GM23338 (cell line): Measurements from ENCODE around the gene MITF. TPM values are rescaled to one million over a fixed set of nuclear protein-coding genes. Genes with fewer than 3 reads are reported as not detected.

ENCODE experiments used
- ATAC-seq: fragments of 200-7000 bp; cut with Tn5 transposase; 3 replicates; pipeline ENCODE4 v1.9.1; 2020
- DNase-seq: peaks from one replicate; pipeline ENCODE4 v3.0.0-alpha.2; 2015; ENCODE audit warnings: low spot score
- H2AFZ ChIP-seq: fragments of 200-600 bp; sonication (generic); 2 replicates; pipeline ENCODE4 v1.8.0; 2016; ENCODE audit warnings: antibody characterized with exemption, mild to moderate bottlenecking, moderate library complexity
- H3F3A ChIP-seq: fragments of 200-600 bp; sonication (generic); replicated peaks from 2 replicates; pipeline ENCODE4 v1.8.0; 2017; ENCODE audit warnings: antibody characterized with exemption, mixed run types, low read depth
- H3K27ac ChIP-seq: fragments of 200-600 bp; sonication (generic); 2 replicates; pipeline ENCODE4 v1.6.1; 2016; ENCODE audit warnings: low read depth
- H3K27me3 ChIP-seq: fragments of 200-600 bp; sonication (generic); 2 replicates; pipeline ENCODE4 v1.8.0; 2016; ENCODE audit warnings: mild to moderate bottlenecking, mixed run types, moderate library complexity; ENCODE audit not compliant: insufficient read depth
- H3K36me3 ChIP-seq: fragments of 200-600 bp; sonication (generic); 2 replicates; pipeline ENCODE4 v1.8.0; 2016; ENCODE audit warnings: mild to moderate bottlenecking; ENCODE audit not compliant: insufficient read depth
- H3K4me1 ChIP-seq: fragments of 200-600 bp; sonication (generic); 2 replicates; pipeline ENCODE4 v1.8.0; 2016; ENCODE audit warnings: mild to moderate bottlenecking, moderate library complexity; ENCODE audit not compliant: insufficient read depth
- H3K4me2 ChIP-seq: fragments of 200-600 bp; sonication (generic); 2 replicates; pipeline ENCODE4 v1.7.1; 2017; ENCODE audit warnings: mixed run types
- H3K4me3 ChIP-seq: fragments of 200-600 bp; sonication (generic); 2 replicates; pipeline ENCODE4 v1.6.1; 2016; ENCODE audit warnings: mixed run types
- H3K79me2 ChIP-seq: fragments of 200-600 bp; sonication (generic); replicated peaks from 2 replicates; pipeline ENCODE4 v1.8.0; 2017; ENCODE audit warnings: mild to moderate bottlenecking; ENCODE audit not compliant: insufficient read depth
- H3K9me2 ChIP-seq: fragments of 200-600 bp; sonication (generic); 2 replicates; pipeline ENCODE4 v1.8.0; 2017; ENCODE audit not compliant: insufficient read depth
- H4K20me1 ChIP-seq: fragments of 200-600 bp; sonication (generic); replicated peaks from 2 replicates; pipeline ENCODE4 v1.8.0; 2017; ENCODE audit warnings: mild to moderate bottlenecking; ENCODE audit not compliant: insufficient read depth
- H3K27ac Mint-ChIP-seq: 2 replicates; pipeline ENCODE4 v1.8.0; 2020; ENCODE audit warnings: inconsistent platforms, mild to moderate bottlenecking, moderate library complexity, mixed read lengths
- H3K27me3 Mint-ChIP-seq: 3 replicates; pipeline ENCODE4 v1.8.0; 2022; ENCODE audit warnings: low read depth, mild to moderate bottlenecking, moderate library complexity, mixed read lengths, inconsistent platforms; ENCODE audit not compliant: insufficient read depth, poor library complexity
- H3K36me3 Mint-ChIP-seq: 3 replicates; pipeline ENCODE4 v1.8.0; 2021; ENCODE audit warnings: low read depth, mild to moderate bottlenecking, inconsistent platforms, moderate library complexity, mixed read lengths
- H3K4me1 Mint-ChIP-seq: 3 replicates; pipeline ENCODE4 v1.8.0; 2020; ENCODE audit warnings: mild to moderate bottlenecking, inconsistent platforms, mixed read lengths
- H3K4me3 Mint-ChIP-seq: 3 replicates; pipeline ENCODE4 v1.8.0; 2021; ENCODE audit warnings: moderate library complexity, mild to moderate bottlenecking, inconsistent platforms, mixed read lengths
- H3K9me3 Mint-ChIP-seq: 3 replicates; pipeline ENCODE4 v1.8.0; 2020; ENCODE audit warnings: moderate library complexity, mild to moderate bottlenecking, inconsistent platforms, mixed read lengths
- ETS1 ChIP-seq: IDR thresholded peaks from 2 replicates; pipeline ENCODE4 v1.6.1; 2016; ENCODE audit warnings: antibody characterized with exemption
- EZH2 ChIP-seq: fragments of 200-600 bp; sonication (generic); IDR thresholded peaks from one replicate; pipeline ENCODE4 v1.8.0; 2017; ENCODE audit warnings: antibody characterized with exemption, mild to moderate bottlenecking, low read depth; ENCODE audit not compliant: unreplicated experiment
- EZH2phosphoT487 ChIP-seq: fragments of 200-600 bp; sonication (generic); IDR thresholded peaks from one replicate; pipeline ENCODE4 v1.8.1; 2018; ENCODE audit warnings: antibody characterized with exemption; ENCODE audit not compliant: unreplicated experiment
- JUNB ChIP-seq: IDR thresholded peaks from one replicate; pipeline ENCODE4 v1.6.1; 2016; ENCODE audit warnings: antibody characterized with exemption; ENCODE audit not compliant: unreplicated experiment
- POLR2AphosphoS5 ChIP-seq: IDR thresholded peaks from 2 replicates; pipeline ENCODE4 v1.6.1; 2016; ENCODE audit warnings: antibody characterized with exemption, low read depth
- REST ChIP-seq: IDR thresholded peaks from one replicate; pipeline ENCODE4 v1.6.1; 2018; ENCODE audit warnings: antibody characterized with exemption; ENCODE audit not compliant: unreplicated experiment
- STAT1 ChIP-seq: IDR thresholded peaks from one replicate; pipeline ENCODE4 v1.6.1; 2016; ENCODE audit warnings: antibody characterized with exemption; ENCODE audit not compliant: unreplicated experiment
- ZNF114 ChIP-seq: fragments of 250-450 bp; sonication (Bioruptor Pico); IDR thresholded peaks from 2 replicates; pipeline ENCODE4 v1.5.0; 2020; ENCODE audit warnings: mild to moderate bottlenecking, moderate library complexity
- ZNF331 ChIP-seq: fragments of 250-450 bp; sonication (Bioruptor Pico); IDR thresholded peaks from 2 replicates; pipeline ENCODE4 v1.5.0; 2020; ENCODE audit warnings: low read depth, mild to moderate bottlenecking, moderate library complexity
- ZNF462 ChIP-seq: fragments of 250-450 bp; sonication (Bioruptor Pico); IDR thresholded peaks from 2 replicates; pipeline ENCODE4 v1.5.0; 2020; ENCODE audit warnings: mild to moderate bottlenecking, moderate library complexity
- polyA plus RNA-seq: library from polyadenylated mRNA; unstranded; fragments of >200 nt; fragmentation: Nextera tagmentation; extraction: Ambion mirVana; gene quantifications from 2 replicates; pipeline ENCODE4 v1.2.1, GENCODE V29; 2016
- total RNA-seq: library from RNA; depleted of rRNA; stranded (reverse); fragments of >200 nt; shearing (Covaris generic); gene quantifications from 2 replicates; pipeline ENCODE4 v1.2.3, GENCODE V29; 2014

MITF gene
- total and polyA plus RNA-seq, 2 experiments from 2014 or later = 1.9 to 2.4 TPM

GRCh38 chr3:69864766-69865165 lies 125.5 kb downstream of the MITF start:
- no peaks in the 10 kb centered on the region for H3K36me3 Mint-ChIP-seq
- no peaks in the 10 kb centered on the region; the same call in 1 of the 2 replicates for H4K20me1 ChIP-seq
- H3K4me1 ChIP-seq = no peaks in the 10 kb centered on the region
- no peak overlapping the region for H3K27ac Mint-ChIP-seq
- TF ChIP-seq ETS1 (no peak), EZH2 (no peak), REST (no peak), EZH2phosphoT487 (no peak), ZNF114 (CRISPR knock-in tag) (no peak), JUNB (no peak), POLR2AphosphoS5 (no peak), ZNF331 (CRISPR knock-in tag) (no peak), ZNF462 (no peak), STAT1 (no peak)
- H3K4me1 Mint-ChIP-seq = peaks cover 8% of the 10 kb centered on the region; the same call in 2 of the 3 replicates
- H2AFZ ChIP-seq = no peak overlapping the region
- no peak for ATAC-seq
- H3K27me3 ChIP-seq = no peaks in the 10 kb centered on the region
- H3F3A ChIP-seq = no peaks in the 10 kb centered on the region
- no peaks in the 10 kb centered on the region for H3K79me2 ChIP-seq
- no peak overlapping the region for H3K27ac ChIP-seq
- H3K4me2 ChIP-seq = no peak overlapping the region
- no peak for DNase-seq
- no peaks in the 10 kb centered on the region for H3K36me3 ChIP-seq
- H3K4me3 ChIP-seq = no peak overlapping the region
- no peaks in the 10 kb centered on the region for H3K9me3 Mint-ChIP-seq
- no peaks in the 10 kb centered on the region for H3K9me2 ChIP-seq
- H3K27me3 Mint-ChIP-seq = no peaks in the 10 kb centered on the region
- no peak overlapping the region for H3K4me3 Mint-ChIP-seq
